ENCODE results near the gene SERTAD3. TPM values are rescaled to one million over a fixed set of nuclear protein-coding genes. Genes with fewer than 3 reads are reported as not detected.

The SERTAD3 gene
- total and polyA plus RNA-seq, 10 of the 15 experiments (the other 5 are each of a cell fraction or from before 2014, with no cell fraction given) = 4.2 to 22.4 (median 13.7) TPM

GRCh38 chr19:40425450-40426287 lies 18.5 kb downstream of the SERTAD3 start, which contains the start of gene SERTAD1 (continued):
- no peak for TF ChIP-seq RAD51 (IDR thresholded peaks at IDR 0.05)
- TF ChIP-seq TCF3 (IDR thresholded peaks at IDR 0.05; ENCODE audit: borderline replicate concordance, insufficient read depth, low read depth, low read length) = peak; percentile 65; the same call in 1 of the 2 replicates
- peak; percentile 20 for TF ChIP-seq E4F1 (IDR thresholded peaks at IDR 0.05; ENCODE audit: borderline replicate concordance, partially characterized antibody)
- TF ChIP-seq CTCF (IDR thresholded peaks at IDR 0.05 in 2 of 3, conservative IDR thresholded peaks at IDR 0.05 in 1 of 3; ENCODE audit: control insufficient read depth in 2 of 3, extremely low read depth in 1 of 3, insufficient read depth in 1 of 3, low read depth in 3 of 3, low read length in 3 of 3) = peak; percentile 53 to 89 (median 58)
- TF ChIP-seq BRCA1 (IDR thresholded peaks at IDR 0.05; ENCODE audit: low read depth, low read length) = no peak
- no peak for TF ChIP-seq ZNF274 (IDR thresholded peaks at IDR 0.05; ENCODE audit: insufficient read depth, insufficient read length)
- TF ChIP-seq RB1 (IDR thresholded peaks at IDR 0.05; ENCODE audit: borderline replicate concordance) = peak; percentile 54; the same call in 1 of the 2 replicates
- TF ChIP-seq SMAD1 (IDR thresholded peaks at IDR 0.05; ENCODE audit: low read depth, partially characterized antibody) = peak; percentile 48
- no peak for TF ChIP-seq CHD4 (IDR thresholded peaks at IDR 0.05)
- no peak for TF ChIP-seq ZBTB33 (IDR thresholded peaks at IDR 0.05)
- TF ChIP-seq HCFC1 (IDR thresholded peaks at IDR 0.05; ENCODE audit: low read length) = no peak
- TF ChIP-seq ZNF592 (IDR thresholded peaks at IDR 0.05) = no peak
- TF ChIP-seq POLR2A (IDR thresholded peaks at IDR 0.05; ENCODE audit: low read depth, low read length) = peak; percentile 99
- TF ChIP-seq PML (IDR thresholded peaks at IDR 0.05; ENCODE audit: low read length) = peak; percentile 94
- peak; percentile 72 for TF ChIP-seq LARP7 (IDR thresholded peaks at IDR 0.05)
- TF ChIP-seq CREM (IDR thresholded peaks at IDR 0.05; ENCODE audit: low read depth) = peak; percentile 20; the same call in 1 of the 2 replicates
- TF ChIP-seq ZNF207 (IDR thresholded peaks at IDR 0.05; ENCODE audit: borderline replicate concordance) = peak; percentile 86

All from GM12878 (cell line).